Measurements from ENCODE around the gene RHOF. TPM values are rescaled to one million over a fixed set of nuclear protein-coding genes. Genes with fewer than 3 reads are reported as not detected.

Gene RHOF
- polyA plus RNA-seq, 1 experiment = 5.3 TPM

DNA sequence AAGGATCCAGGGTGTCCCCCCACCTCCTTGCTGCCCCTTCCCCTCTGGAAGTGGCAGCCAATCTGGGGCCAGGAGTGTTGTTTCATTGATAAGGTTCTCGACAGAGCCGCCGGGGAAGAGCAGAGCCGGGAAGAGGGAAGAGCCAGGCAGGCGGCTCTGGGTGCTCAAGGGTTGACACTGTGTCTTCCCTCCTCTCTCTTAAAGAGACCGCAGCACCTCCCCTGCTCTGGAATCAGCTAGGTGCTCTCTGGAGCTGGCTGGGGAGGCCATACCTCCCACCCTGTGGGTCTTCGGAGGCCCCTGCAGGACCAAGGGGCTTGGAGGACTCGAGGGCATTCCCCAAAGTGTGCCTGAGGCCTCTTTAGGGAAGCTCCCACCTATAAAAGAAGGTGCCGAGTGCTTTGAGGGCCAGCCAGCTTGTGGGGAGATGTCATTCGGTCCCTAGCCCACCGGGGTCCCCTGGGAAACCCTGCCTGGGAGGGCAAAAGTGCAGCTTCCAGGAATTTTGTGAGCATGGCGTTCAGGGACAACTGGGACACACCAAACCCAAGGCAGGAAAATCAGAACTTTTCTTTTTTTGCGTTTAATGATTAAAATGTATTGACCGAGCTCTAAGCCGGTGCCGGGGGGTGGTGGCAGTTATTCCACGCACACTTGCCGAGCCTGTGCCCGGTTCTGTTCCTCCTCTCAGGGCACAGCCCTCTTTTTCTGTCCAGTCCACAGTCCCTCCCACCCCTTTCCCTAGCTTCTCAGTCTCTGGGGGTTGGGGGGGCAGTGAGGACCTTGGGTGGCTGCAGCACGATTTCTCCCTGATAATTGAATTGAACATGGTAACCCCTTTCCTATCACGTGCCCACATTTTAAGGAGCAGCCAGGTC is 13.3 kb upstream of the RHOF start:
- no peak overlapping the region for H3K27ac ChIP-seq (ENCODE audit: low read depth, low read length)
- TF ChIP-seq, protein P1, sequence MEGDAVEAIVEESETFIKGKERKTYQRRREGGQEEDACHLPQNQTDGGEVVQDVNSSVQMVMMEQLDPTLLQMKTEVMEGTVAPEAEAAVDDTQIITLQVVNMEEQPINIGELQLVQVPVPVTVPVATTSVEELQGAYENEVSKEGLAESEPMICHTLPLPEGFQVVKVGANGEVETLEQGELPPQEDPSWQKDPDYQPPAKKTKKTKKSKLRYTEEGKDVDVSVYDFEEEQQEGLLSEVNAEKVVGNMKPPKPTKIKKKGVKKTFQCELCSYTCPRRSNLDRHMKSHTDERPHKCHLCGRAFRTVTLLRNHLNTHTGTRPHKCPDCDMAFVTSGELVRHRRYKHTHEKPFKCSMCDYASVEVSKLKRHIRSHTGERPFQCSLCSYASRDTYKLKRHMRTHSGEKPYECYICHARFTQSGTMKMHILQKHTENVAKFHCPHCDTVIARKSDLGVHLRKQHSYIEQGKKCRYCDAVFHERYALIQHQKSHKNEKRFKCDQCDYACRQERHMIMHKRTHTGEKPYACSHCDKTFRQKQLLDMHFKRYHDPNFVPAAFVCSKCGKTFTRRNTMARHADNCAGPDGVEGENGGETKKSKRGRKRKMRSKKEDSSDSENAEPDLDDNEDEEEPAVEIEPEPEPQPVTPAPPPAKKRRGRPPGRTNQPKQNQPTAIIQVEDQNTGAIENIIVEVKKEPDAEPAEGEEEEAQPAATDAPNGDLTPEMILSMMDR (IDR thresholded peaks at IDR 0.05; ENCODE audit: low read depth, low read length) = no peak
- H3K27me3 ChIP-seq (ENCODE audit: control insufficient read depth, insufficient read depth, low read length) = no peaks in the 10 kb centered on the region
- ChIA-PET POLR2A (interaction anchor here (0.5 to 0.6 kb wide), 4 partner anchors 20 to 549 kb away, joined by 3 to 6 read pairs (median 3); no protein-coding TSS in a partner anchor), CTCF (interaction anchor here (0.7 to 5.9 kb wide), 2 partner anchors 11 to 112 kb away, joined by 3 to 67 read pairs; partner anchors contain the start of genes CFAP251 and RHOF)
- no peaks in the 10 kb centered on the region; the same call in 1 of the 2 replicates for H3K9me3 ChIP-seq (ENCODE audit: control insufficient read depth, insufficient read depth, low read length)
- DNase-seq (ENCODE audit: low read depth, low spot score) = no peak
- H3K4me3 ChIP-seq (ENCODE audit: low read depth, low read length) = peak overlapping the region; percentile 73

DNA sequence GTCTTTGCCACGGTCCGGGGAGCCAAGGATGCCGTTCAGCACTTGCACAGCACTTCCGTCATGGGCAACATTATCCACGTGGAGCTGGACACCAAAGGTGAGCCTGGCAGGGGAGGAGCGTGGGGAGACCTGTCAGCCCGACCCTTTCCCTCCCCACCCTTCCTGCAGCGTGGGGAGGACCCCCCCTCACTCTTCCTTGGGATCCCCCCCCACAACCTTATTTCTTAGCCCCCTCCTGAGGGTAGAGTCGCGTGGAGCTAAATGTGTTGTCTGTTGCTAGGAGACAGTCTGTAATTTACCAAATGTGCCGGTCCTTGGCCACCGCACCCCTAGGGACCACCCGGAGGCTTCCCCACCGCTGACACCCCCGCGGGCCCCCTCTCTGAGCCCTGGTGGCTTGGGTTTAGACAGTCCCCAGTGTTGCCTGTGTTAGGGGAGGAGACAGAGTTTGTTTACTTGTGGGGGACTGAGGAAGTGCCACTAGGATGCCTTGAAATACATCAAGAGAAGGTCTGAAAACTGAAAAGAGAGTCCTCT is 12.6 kb upstream of the RHOF start:
- no peaks in the 10 kb centered on the region for H3K27me3 ChIP-seq (ENCODE audit: control insufficient read depth, insufficient read depth, low read length)
- TF ChIP-seq, protein P1 (IDR thresholded peaks at IDR 0.05; ENCODE audit: low read depth, low read length) = no peak
- no peaks in the 10 kb centered on the region; the same call in 1 of the 2 replicates for H3K9me3 ChIP-seq (ENCODE audit: control insufficient read depth, insufficient read depth, low read length)
- POLR2A ChIA-PET = interaction anchor here (0.6 kb wide), 2 partner anchors 217 to 550 kb away, joined by 3 to 6 read pairs; no protein-coding TSS in a partner anchor
- peak overlapping the region; percentile 73 for H3K4me3 ChIP-seq (ENCODE audit: low read depth, low read length)
- CTCF ChIA-PET = interaction anchor here (5.9 kb wide), 1 partner anchor 11 kb away, joined by 67 read pairs; the partner anchor contains the start of gene RHOF
- DNase-seq (ENCODE audit: low read depth, low spot score) = no peak
- H3K27ac ChIP-seq (ENCODE audit: low read depth, low read length) = no peak overlapping the region

DNA sequence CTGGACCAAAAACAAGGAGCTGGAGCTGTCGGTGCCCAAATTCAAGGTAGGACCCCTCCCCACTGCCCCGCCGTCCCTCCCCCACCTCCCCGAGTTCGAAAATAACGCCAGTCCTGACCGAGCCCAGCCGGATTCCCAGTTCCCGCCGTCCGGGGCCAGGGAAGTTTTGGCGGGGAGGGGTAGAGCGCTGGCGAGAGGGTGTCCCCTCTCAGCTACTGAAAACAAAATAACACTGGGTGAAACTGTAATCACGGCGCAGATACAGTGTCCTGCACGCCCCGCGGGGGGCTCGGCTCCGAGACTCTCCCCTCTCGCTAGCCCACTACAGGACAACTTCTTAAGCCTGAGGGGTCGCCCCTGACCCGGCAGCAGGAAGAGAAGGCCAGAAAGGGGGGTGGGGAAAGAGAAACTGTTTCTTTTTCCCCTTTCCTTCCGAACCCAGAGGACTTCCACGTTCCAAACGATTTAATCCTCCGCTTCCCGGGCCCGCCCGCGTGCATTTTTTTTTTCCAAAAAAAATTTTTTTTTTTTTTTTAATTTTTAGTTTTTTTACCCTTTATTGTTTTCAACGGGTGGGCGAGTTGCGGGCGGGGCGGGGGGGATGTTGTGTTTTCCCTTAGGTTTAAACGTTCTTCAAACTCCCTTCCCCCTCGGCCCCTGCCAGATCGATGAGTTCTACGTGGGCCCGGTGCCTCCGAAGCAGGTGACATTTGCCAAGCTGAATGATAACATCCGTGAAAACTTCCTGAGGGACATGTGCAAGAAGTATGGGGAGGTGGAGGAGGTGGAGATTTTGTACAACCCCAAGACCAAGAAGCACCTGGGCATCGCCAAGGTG is 11.9 kb upstream of the RHOF start:
- no peak for DNase-seq (ENCODE audit: low read depth, low spot score)
- TF ChIP-seq, protein P1 (IDR thresholded peaks at IDR 0.05; ENCODE audit: low read depth, low read length) = no peak
- no peaks in the 10 kb centered on the region for H3K27me3 ChIP-seq (ENCODE audit: control insufficient read depth, insufficient read depth, low read length)
- peak overlapping the region; percentile 73 for H3K4me3 ChIP-seq (ENCODE audit: low read depth, low read length)
- ChIA-PET CTCF (interaction anchor here (0.6 to 5.9 kb wide), 3 partner anchors 10 to 119 kb away, joined by 3 to 67 read pairs (median 5); partner anchors contain the start of gene RHOF), POLR2A (no interaction called here)
- no peaks in the 10 kb centered on the region; the same call in 1 of the 2 replicates for H3K9me3 ChIP-seq (ENCODE audit: control insufficient read depth, insufficient read depth, low read length)
- H3K27ac ChIP-seq (ENCODE audit: low read depth, low read length) = peak overlapping the region; percentile 61

- DNase-seq (ENCODE audit: low read depth, low spot score) = no peak
- POLR2A ChIA-PET = no interaction called here
- CTCF ChIA-PET = interaction anchor here (1.2 to 5.9 kb wide), 2 partner anchors 9 to 118 kb away, joined by 5 to 67 read pairs; partner anchors contain the start of gene RHOF
- Histone ChIP-seq H3K4me3 (ENCODE audit: low read depth, low read length) (peak overlapping the region; percentile 73), H3K27ac (ENCODE audit: low read depth, low read length) (peak overlapping the region; percentile 61), H3K27me3 (ENCODE audit: control insufficient read depth, insufficient read depth, low read length) (no peaks in the 10 kb centered on the region), H3K9me3 (ENCODE audit: control insufficient read depth, insufficient read depth, low read length) (no peaks in the 10 kb centered on the region; the same call in 1 of the 2 replicates)
- TF ChIP-seq, protein P1 (IDR thresholded peaks at IDR 0.05; ENCODE audit: low read depth, low read length) = no peak
Measured at GRCh38 chr12:121804417-121805111, 11.1 kb upstream of the RHOF start.

All from AG04450 (cell line).